ENCODE data around the gene KRTAP10-2. TPM values are rescaled to one million over a fixed set of nuclear protein-coding genes. Genes with fewer than 3 reads are reported as not detected.

Gene KRTAP10-2
- total and polyA plus RNA-seq, 2 of the 4 experiments (the other 2 are of a cell fraction) = not detected

DNA sequence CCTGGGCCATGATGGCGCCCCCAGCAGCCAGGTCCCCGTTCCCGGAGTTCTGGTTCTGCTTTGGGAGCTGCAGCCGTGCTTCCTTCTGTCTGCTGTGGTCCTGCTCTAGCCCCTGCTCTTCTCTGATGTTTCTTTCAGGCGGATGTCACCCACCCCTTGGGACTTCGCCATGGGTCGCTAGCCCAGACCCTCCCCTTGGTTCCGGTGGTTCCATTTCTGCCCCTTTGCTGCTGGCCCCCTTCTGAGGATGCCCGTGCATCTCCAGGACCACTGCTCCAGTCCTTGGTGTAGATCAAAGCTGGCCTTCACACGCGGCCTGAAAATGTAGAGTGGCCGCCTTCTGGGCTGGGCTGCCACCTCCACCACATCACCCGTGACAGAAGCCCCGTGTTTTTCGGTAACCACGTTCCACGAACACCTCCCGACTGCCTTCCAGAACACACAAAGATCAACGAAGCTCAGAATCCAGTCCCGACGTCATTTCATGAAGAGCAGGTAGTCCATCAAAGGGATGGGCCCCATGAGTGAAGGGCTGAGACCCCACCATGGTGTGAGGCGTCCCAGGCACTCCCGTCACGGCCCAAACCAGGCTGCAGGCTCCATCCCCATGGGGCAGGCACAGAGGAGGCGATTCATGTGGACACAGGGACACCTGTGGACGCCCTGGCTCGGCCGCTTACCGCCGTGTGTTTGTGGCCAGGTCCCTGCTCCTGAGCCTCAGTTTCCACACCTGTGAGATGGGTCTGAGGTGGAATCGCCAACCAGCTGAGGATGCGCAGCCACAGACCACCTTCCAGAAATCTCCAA lies 35.7 kb downstream of the KRTAP10-2 start:
- BruUV-seq (replicated peaks) = no TSS peak
- ChIA-PET CTCF (interaction anchor here (0.7 kb wide), 1 partner anchor 249 kb away, joined by 3 read pairs; no protein-coding TSS in a partner anchor), POLR2A (ENCODE audit: unreplicated experiment) (no interaction called here)
- Histone ChIP-seq H2BK5ac (ENCODE audit: low read depth, low read length, poor library complexity, severe bottlenecking) (no peak overlapping the region), H2AK5ac (ENCODE audit: low read depth, low read length) (no peak overlapping the region), H3K4me2 (ENCODE audit: low read depth, low read length) (no peak overlapping the region), H2AFZ (replicated peaks; ENCODE audit: low read length, poor library complexity) (no peak overlapping the region), H3K4me3 (ENCODE audit: insufficient read depth, low read depth, low read length) (no peak overlapping the region), H3K79me1 (ENCODE audit: low read depth in 1 of 2, low read length in 2 of 2) (no peaks in the 10 kb centered on the region), H3K9me3 (ENCODE audit: control insufficient read depth, insufficient read depth, low read length) (peaks cover 6% of the 10 kb centered on the region; the same call in 1 of the 2 replicates), H4K20me1 (ENCODE audit: insufficient read depth, low read length) (no peaks in the 10 kb centered on the region), H2BK120ac (ENCODE audit: low read depth, low read length) (no peak overlapping the region), H3K18ac (ENCODE audit: low read depth, low read length) (no peak overlapping the region), H3K27me3 (ENCODE audit: control insufficient read depth, insufficient read depth, low read length) (no peaks in the 10 kb centered on the region; the same call in 1 of the 2 replicates), H2BK15ac (ENCODE audit: low read depth, low read length) (no peak overlapping the region), H2BK20ac (ENCODE audit: low read depth, low read length) (no peak overlapping the region), H3K4ac (ENCODE audit: low read depth, low read length) (no peak overlapping the region), H3K23ac (ENCODE audit: low read depth, low read length) (no peak overlapping the region), H3K36me3 (ENCODE audit: control insufficient read depth, insufficient read depth, low read length) (no peaks in the 10 kb centered on the region), H2AK9ac (replicated peaks; ENCODE audit: low read depth, low read length, poor library complexity) (no peak overlapping the region), H4K91ac (ENCODE audit: insufficient read depth, low read depth, low read length) (no peak overlapping the region), H3K4me1 (ENCODE audit: control insufficient read depth, insufficient read depth, low read length) (no peaks in the 10 kb centered on the region), H3K9me1 (ENCODE audit: insufficient read depth, low read length) (no peaks in the 10 kb centered on the region), H4K8ac (ENCODE audit: low read depth in 2 of 2, low read length in 2 of 2) (no peak overlapping the region), H3K56ac (ENCODE audit: extremely low read depth, insufficient read depth, low read length) (no peak overlapping the region), H3K27ac (ENCODE audit: insufficient read depth, low read length) (no peak overlapping the region), H4K5ac (ENCODE audit: low read depth, low read length) (no peak overlapping the region), H3K14ac (replicated peaks; ENCODE audit: low read depth, low read length) (no peak overlapping the region), H3K9ac (ENCODE audit: low read depth, low read length) (no peak overlapping the region)
- WGBS, 2 experiments (ENCODE audit: extremely low coverage in 2 of 2, insufficient read length in 1 of 2) = 72% methylated on average over 5 of the region's 32 CpGs; no CpG with 5 or more reads in 1 of the 2 experiments
- intact Hi-C loops (cut with micrococcal nuclease) (no loop called here), dilution Hi-C loops (cut with HindIII; ENCODE audit: low sequenced_read_pairs, unreplicated experiment) (no loop called here), in situ Hi-C loops (cut with MboI; ENCODE audit: low sequenced_read_pairs) (loop anchor here (25.0 kb wide), 1 partner anchor 422 kb away; the partner anchor contains the start of gene SLX9)
- ATAC-seq (ENCODE audit: low read depth) = no peak
- TF ChIP-seq, protein P1, sequence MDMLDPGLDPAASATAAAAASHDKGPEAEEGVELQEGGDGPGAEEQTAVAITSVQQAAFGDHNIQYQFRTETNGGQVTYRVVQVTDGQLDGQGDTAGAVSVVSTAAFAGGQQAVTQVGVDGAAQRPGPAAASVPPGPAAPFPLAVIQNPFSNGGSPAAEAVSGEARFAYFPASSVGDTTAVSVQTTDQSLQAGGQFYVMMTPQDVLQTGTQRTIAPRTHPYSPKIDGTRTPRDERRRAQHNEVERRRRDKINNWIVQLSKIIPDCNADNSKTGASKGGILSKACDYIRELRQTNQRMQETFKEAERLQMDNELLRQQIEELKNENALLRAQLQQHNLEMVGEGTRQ (IDR thresholded peaks at IDR 0.05; ENCODE audit: low read depth, low read length) = no peak
- TF ChIP-seq, protein P2, sequence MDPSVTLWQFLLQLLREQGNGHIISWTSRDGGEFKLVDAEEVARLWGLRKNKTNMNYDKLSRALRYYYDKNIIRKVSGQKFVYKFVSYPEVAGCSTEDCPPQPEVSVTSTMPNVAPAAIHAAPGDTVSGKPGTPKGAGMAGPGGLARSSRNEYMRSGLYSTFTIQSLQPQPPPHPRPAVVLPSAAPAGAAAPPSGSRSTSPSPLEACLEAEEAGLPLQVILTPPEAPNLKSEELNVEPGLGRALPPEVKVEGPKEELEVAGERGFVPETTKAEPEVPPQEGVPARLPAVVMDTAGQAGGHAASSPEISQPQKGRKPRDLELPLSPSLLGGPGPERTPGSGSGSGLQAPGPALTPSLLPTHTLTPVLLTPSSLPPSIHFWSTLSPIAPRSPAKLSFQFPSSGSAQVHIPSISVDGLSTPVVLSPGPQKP (IDR thresholded peaks at IDR 0.05; ENCODE audit: borderline replicate concordance, low read depth, low read length) = no peak
- TF ChIP-seq RAD21 (IDR thresholded peaks at IDR 0.05; ENCODE audit: low read length) = no peak
- TF ChIP-seq CTCF (conservative IDR thresholded peaks at IDR 0.05; ENCODE audit: low read depth, low read length) = no peak
- TF ChIP-seq RFX5 (IDR thresholded peaks at IDR 0.05; ENCODE audit: low read depth, low read length) = no peak
- no peak for TF ChIP-seq RCOR1 (IDR thresholded peaks at IDR 0.05; ENCODE audit: insufficient replicate concordance, low read length)
- no peak for TF ChIP-seq MXI1 (IDR thresholded peaks at IDR 0.05; ENCODE audit: borderline replicate concordance, low read depth, low read length)
- no peak for TF ChIP-seq CEBPB (IDR thresholded peaks at IDR 0.05; ENCODE audit: low read depth, low read length)
- TF ChIP-seq MAZ (IDR thresholded peaks at IDR 0.05; ENCODE audit: borderline replicate concordance, low read depth, low read length) = no peak
- DNase-seq = no peak

Data from IMR-90 (cell line).